G401 (cell line): ENCODE results near the gene RGS3. TPM values are rescaled to one million over a fixed set of nuclear protein-coding genes. Genes with fewer than 3 reads are reported as not detected.

Experiments used
- DNase-seq: peaks from one replicate; pipeline ENCODE4 v3.0.0-alpha.2; 2015; ENCODE audit warnings: low spot score
- in situ Hi-C: cut with HindIII; loops from 2 replicates; pipeline ENCODE4 v1.10.0; 2016; ENCODE audit warnings: low sequenced_read_pairs, mixed read lengths
- total RNA-seq: library from RNA; depleted of rRNA; stranded (reverse); fragments of >200 nt; shearing (Covaris generic); gene quantifications from 2 replicates; pipeline ENCODE4 v1.2.3, GENCODE V29; 2014

Gene RGS3
- total RNA-seq, 1 experiment from 2014 or later: 144 TPM

GRCh38 chr9:113573959-113574352 lies 110.4 kb downstream of the RGS3 start:
- in situ Hi-C loops: no loop called here
- DNase-seq: no peak

- no peak for DNase-seq
- in situ Hi-C loops: no loop called here
Measured at GRCh38 chr9:113574441-113575262, 111.1 kb downstream of the RGS3 start.

- in situ Hi-C loops: no loop called here
- no peak for DNase-seq
Measured at GRCh38 chr9:113577525-113578261, 114.2 kb downstream of the RGS3 start.

- in situ Hi-C loops: no loop called here
- no peak for DNase-seq
Measured at GRCh38 chr9:113578279-113578865, 114.8 kb downstream of the RGS3 start.

- in situ Hi-C loops: no loop called here
- no peak for DNase-seq
Measured at GRCh38 chr9:113578882-113579282, 115.4 kb downstream of the RGS3 start.

- DNase-seq: no peak
- in situ Hi-C loops: no loop called here
Measured at GRCh38 chr9:113579283-113580040, 115.9 kb downstream of the RGS3 start.

GRCh38 chr9:113580041-113580953 lies 116.8 kb downstream of the RGS3 start:
- DNase-seq: no peak
- in situ Hi-C loops: no loop called here

GRCh38 chr9:113580954-113581311 lies 117.4 kb downstream of the RGS3 start:
- DNase-seq: no peak
- in situ Hi-C loops: no loop called here

- in situ Hi-C loops: no loop called here
- no peak for DNase-seq
Measured at GRCh38 chr9:113581865-113582697, 118.6 kb downstream of the RGS3 start.

- DNase-seq: no peak
- in situ Hi-C loops: no loop called here
Measured at GRCh38 chr9:113582698-113583200, 119.2 kb downstream of the RGS3 start.

GRCh38 chr9:113583511-113584427 lies 120.2 kb downstream of the RGS3 start:
- DNase-seq: no peak
- in situ Hi-C loops: no loop called here

GRCh38 chr9:113584428-113585084 lies 121.0 kb downstream of the RGS3 start:
- in situ Hi-C loops: no loop called here

GRCh38 chr9:113585085-113585442 lies 121.5 kb downstream of the RGS3 start:
- DNase-seq: no peak
- in situ Hi-C loops: no loop called here

More at GRCh38 chr9:113584428-113585084, 121.0 kb downstream of the RGS3 start:
- DNase-seq: no peak

GRCh38 chr9:113585555-113585954 lies 122.0 kb downstream of the RGS3 start:
- DNase-seq: no peak
- in situ Hi-C loops: no loop called here

- DNase-seq: no peak
- in situ Hi-C loops: no loop called here
Measured at GRCh38 chr9:113587471-113588031, 124.0 kb downstream of the RGS3 start.
